BJ (cell line): ENCODE results near the gene CHAF1A. TPM values are rescaled to one million over a fixed set of nuclear protein-coding genes. Genes with fewer than 3 reads are reported as not detected.

Source experiments
- CTCF ChIA-PET: fragments of 350-600 bp; formaldehyde crosslinking; extraction: SDS; loops from one replicate; lab custom pipeline; 2021; ENCODE audit warnings: antibody characterized with exemption, inconsistent platforms; lab: Yijun Ruan, JAX
- POLR2A ChIA-PET: fragments of 300-600 bp; sonication (Branson Sonifier 250); formaldehyde crosslinking; extraction: SDS; loops from one replicate; lab custom pipeline; 2021; ENCODE audit warnings: antibody characterized with exemption; lab: Charles Lee
- DNase-seq: peaks from one replicate; pipeline ENCODE4 v3.0.0-alpha.2; 2011; ENCODE audit warnings: low read depth
- H3K27me3 ChIP-seq: 2 replicates; pipeline ENCODE4 v1.6.0; 2011; ENCODE audit warnings: low read length; ENCODE audit not compliant: control insufficient read depth, insufficient read depth
- H3K36me3 ChIP-seq: 2 replicates; pipeline ENCODE4 v1.5.1; 2011; ENCODE audit warnings: low read length; ENCODE audit not compliant: control insufficient read depth, insufficient read depth
- H3K4me3 ChIP-seq: 2 replicates; pipeline ENCODE4 v1.5.1; 2011; ENCODE audit warnings: low read depth, mild to moderate bottlenecking, control low read depth, low read length
- polyA plus RNA-seq: library from polyadenylated mRNA; depleted of rRNA; stranded (reverse); fragments of >200 nt; gene quantifications from 2 replicates; pipeline ENCODE4 v1.2.3, GENCODE V29; 2011
- TF ChIP-seq, protein P1 (sequence below): IDR thresholded peaks from 2 replicates; pipeline ENCODE4 v1.5.1; 2011; ENCODE audit warnings: low read depth, mild to moderate bottlenecking, control low read depth, inconsistent platforms, low read length, moderate library complexity; ENCODE audit not compliant: insufficient read depth

Gene CHAF1A
- polyA plus RNA-seq, 1 experiment, result 11.4 TPM

DNA sequence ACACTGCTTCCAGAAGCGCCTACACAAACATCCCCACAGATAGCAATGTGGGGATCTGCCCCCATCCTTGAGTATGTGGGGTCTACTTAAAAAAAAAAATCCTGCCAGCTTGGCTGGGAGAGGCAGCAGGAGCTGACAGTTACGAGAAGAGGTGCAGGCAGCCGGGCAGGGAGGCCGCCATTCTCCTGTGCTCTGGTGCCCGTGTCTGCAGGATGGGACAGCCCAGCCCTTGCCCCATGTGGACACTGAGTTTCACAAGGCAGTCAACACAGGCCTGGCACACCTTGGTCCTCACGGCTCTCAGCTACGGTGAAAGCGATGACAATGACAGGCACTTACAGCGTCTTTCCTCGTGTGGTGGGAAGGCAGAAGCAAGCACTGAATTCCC lies 35.1 kb upstream of the CHAF1A start:
- Histone ChIP-seq H3K36me3 (peaks cover 38% of the 10 kb centered on the region), H3K27me3 (no peaks in the 10 kb centered on the region), H3K4me3 (no peak overlapping the region)
- no peak for DNase-seq
- TF ChIP-seq, protein P1, sequence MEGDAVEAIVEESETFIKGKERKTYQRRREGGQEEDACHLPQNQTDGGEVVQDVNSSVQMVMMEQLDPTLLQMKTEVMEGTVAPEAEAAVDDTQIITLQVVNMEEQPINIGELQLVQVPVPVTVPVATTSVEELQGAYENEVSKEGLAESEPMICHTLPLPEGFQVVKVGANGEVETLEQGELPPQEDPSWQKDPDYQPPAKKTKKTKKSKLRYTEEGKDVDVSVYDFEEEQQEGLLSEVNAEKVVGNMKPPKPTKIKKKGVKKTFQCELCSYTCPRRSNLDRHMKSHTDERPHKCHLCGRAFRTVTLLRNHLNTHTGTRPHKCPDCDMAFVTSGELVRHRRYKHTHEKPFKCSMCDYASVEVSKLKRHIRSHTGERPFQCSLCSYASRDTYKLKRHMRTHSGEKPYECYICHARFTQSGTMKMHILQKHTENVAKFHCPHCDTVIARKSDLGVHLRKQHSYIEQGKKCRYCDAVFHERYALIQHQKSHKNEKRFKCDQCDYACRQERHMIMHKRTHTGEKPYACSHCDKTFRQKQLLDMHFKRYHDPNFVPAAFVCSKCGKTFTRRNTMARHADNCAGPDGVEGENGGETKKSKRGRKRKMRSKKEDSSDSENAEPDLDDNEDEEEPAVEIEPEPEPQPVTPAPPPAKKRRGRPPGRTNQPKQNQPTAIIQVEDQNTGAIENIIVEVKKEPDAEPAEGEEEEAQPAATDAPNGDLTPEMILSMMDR, result no peak
- POLR2A ChIA-PET, result no interaction called here
- CTCF ChIA-PET, result interaction anchor here (1.6 kb wide), 1 partner anchor 15 kb away, joined by 4 read pairs; no protein-coding TSS in a partner anchor

DNA sequence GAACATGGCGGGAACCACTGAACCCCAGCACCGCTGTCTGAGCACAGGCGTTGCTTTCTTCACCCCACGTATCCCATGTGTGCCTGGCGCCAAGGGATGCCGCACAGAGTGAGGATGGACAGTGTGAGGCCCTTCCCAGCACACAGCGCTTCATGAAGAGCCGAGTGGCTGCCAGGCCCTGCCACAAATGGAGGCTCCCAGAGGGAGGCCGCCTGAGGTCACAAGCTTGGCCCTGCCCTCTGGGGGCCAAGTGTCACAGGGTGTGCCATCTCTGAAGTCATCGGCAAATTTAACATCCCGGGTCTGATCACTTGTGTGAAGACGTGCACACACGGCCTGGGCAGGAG lies 34.7 kb upstream of the CHAF1A start:
- POLR2A ChIA-PET, result no interaction called here

DNA sequence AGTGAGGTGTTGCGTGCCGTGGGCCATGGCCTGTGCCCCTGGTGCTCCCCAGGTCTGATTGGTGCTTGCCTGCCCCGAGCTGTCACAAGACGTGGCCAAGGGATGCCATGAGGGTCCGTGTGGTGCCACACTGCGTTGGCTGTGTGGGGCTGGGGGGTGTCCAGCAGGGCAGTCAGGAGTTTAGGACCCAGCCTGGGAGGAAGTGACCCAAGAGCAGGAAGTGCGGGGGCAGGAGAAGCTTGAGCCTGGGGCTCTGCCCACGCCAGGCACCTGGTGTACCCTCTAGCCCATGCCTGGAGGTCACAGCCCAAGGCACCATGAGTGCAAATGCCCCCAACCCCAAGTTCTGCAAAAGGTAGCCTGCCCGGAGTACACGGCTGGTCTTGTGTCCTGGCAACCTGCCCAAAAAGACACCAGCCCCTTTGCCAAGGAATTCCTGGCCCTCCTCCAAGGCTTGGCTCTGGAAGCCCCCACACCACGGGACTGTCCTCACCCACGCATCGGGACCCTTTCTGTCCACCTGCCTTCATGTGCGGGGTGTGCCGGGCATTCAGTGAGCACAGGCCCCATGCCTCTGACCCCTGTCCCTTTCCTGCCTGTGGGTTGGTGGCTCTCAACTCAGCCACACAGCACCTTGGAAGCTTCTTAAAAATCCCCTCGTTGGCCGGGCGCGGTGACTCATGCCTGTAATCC lies 34.2 kb upstream of the CHAF1A start:
- no peak for DNase-seq
- ChIA-PET POLR2A (no interaction called here), CTCF (interaction anchor here (1.6 kb wide), 1 partner anchor 16 kb away, joined by 4 read pairs; no protein-coding TSS in a partner anchor)
- Histone ChIP-seq H3K36me3 (peaks cover 29% of the 10 kb centered on the region), H3K4me3 (no peak overlapping the region), H3K27me3 (no peaks in the 10 kb centered on the region)
- TF ChIP-seq, protein P1, result no peak

More for the DNA sequence above, 34.7 kb upstream of the CHAF1A start:
- Histone ChIP-seq H3K4me3 (no peak overlapping the region), H3K27me3 (no peaks in the 10 kb centered on the region), H3K36me3 (peaks cover 34% of the 10 kb centered on the region)
- DNase-seq, result no peak
- TF ChIP-seq, protein P1, result no peak
- CTCF ChIA-PET, result interaction anchor here (1.6 kb wide), 1 partner anchor 15 kb away, joined by 4 read pairs; no protein-coding TSS in a partner anchor

DNA sequence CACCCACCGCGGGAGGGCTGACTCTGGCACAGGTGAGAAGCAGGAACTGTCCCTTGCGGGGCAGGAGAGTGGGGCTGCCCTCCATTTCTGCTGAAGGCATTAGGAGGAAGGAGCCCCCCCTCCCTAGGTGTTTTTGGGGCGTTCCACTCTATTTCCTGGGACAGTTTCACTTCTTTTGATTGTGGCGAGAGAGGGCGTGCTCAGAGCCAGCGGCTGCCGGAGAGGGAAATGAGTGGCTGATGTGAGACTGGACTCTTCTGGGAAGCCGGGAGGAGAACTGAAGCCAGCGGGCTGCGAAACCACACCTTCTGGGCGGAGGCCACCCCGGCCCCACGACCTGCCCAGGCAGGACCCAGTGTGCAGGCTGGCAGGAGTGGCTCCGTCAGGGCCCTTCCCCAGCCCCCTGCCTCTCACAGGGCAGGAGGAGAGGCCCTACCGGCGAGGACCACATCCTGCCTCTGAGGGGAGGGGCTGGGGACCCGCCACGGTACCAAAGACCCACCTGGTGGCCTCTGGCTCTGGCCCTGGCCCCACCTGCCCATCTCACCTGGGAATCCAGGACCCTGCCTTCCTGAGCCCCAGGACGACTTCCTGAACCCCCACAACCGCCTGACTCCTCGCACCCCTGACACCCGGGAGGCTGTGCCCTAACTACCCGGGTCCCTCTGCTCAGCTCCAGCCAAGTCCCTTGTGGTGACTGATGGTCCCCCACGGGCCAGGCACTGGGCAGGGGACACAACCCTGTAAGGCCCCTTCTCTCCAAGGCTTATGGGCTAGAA lies 33.1 kb upstream of the CHAF1A start:
- ChIA-PET CTCF (interaction anchor here (1.1 to 2.2 kb wide), 5 partner anchors 17 to 32 kb away, joined by 4 to 8 read pairs (median 5); partner anchors contain the start of gene SH3GL1), POLR2A (interaction anchor here (0.5 kb wide), 2 partner anchors 11 to 24 kb away, joined by 3 to 20 read pairs; no protein-coding TSS in a partner anchor)
- TF ChIP-seq, protein P1, result no peak
- peaks cover 19% of the 10 kb centered on the region for H3K36me3 ChIP-seq
- DNase-seq, result no peak
- no peaks in the 10 kb centered on the region for H3K27me3 ChIP-seq
- no peak overlapping the region for H3K4me3 ChIP-seq

DNA sequence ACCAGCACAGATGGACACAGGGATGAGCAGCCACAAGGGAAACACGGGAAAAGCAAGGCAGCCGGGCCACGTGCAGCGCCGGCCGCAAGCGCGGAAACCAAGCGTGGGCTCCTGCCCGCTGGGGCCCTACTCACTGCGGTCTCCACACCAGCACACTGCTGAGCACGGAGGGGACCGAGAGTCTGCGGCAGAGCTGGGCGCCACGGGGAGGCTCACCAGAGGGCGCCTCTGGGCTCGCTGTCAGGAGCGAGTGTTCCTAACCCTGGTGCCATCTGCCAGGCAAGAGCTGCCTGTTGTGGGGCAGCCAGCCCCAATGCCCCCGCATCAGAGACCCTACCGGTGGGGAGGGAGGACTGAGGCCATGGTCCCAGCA lies 32.6 kb upstream of the CHAF1A start:
- ChIA-PET POLR2A (interaction anchor here (0.5 kb wide), 2 partner anchors 11 to 24 kb away, joined by 3 to 20 read pairs; no protein-coding TSS in a partner anchor), CTCF (interaction anchor here (1.1 to 2.2 kb wide), 5 partner anchors 17 to 32 kb away, joined by 4 to 8 read pairs (median 5); partner anchors contain the start of gene SH3GL1)
- H3K4me3 ChIP-seq, result no peak overlapping the region
- H3K36me3 ChIP-seq, result peaks cover 18% of the 10 kb centered on the region
- no peak for DNase-seq
- H3K27me3 ChIP-seq, result no peaks in the 10 kb centered on the region
- TF ChIP-seq, protein P1, result peak; percentile 52
